CD4-positive, alpha-beta memory T cell (primary cell): ENCODE measurements around the gene ZNF397. TPM values are rescaled to one million over a fixed set of nuclear protein-coding genes. Genes with fewer than 3 reads are reported as not detected.

Source experiments
- CTCF ChIA-PET: fragments of 350-600 bp; sonication (Branson Sonifier 250); formaldehyde crosslinking; loops from one replicate; lab custom pipeline; 2021; ENCODE audit warnings: inconsistent platforms; ENCODE audit not compliant: partially characterized antibody; lab: Charles Lee
- POLR2A ChIA-PET: fragments of 350-600 bp; sonication (Branson Sonifier 250); formaldehyde crosslinking; loops from one replicate; lab custom pipeline; 2021; ENCODE audit not compliant: partially characterized antibody; lab: Charles Lee
- DNase-seq, 5 donors: peaks; one replicate each; pipeline versions ENCODE4 v3.0.0 to v3.0.0-alpha.2; 2020 to 2022; ENCODE audit warnings: mixed read lengths in 1 of 5
- H3K27ac ChIP-seq: one replicate; pipeline ENCODE4 v1.7.0; 2013; ENCODE audit warnings: low read depth, low read length
- H3K27me3 ChIP-seq: 2 replicates; pipeline ENCODE4 v1.7.0; 2013; ENCODE audit warnings: mild to moderate bottlenecking, low read length, moderate library complexity; ENCODE audit not compliant: insufficient read depth
- H3K36me3 ChIP-seq: 2 replicates; pipeline ENCODE4 v1.7.0; 2013; ENCODE audit warnings: mild to moderate bottlenecking, low read length, moderate library complexity; ENCODE audit not compliant: insufficient read depth
- H3K4me1 ChIP-seq: 2 replicates; pipeline ENCODE4 v1.7.0; 2013; ENCODE audit warnings: mild to moderate bottlenecking, low read length, moderate library complexity; ENCODE audit not compliant: insufficient read depth
- H3K4me3 ChIP-seq, 2 donors: one replicate each; pipeline ENCODE4 v1.7.0; 2013; ENCODE audit warnings: low read length in 2 of 2, mild to moderate bottlenecking in 1 of 2
- H3K9me3 ChIP-seq, 2 donors: one replicate each; pipeline ENCODE4 v1.7.0; 2013; ENCODE audit warnings: low read length in 2 of 2, control low read depth in 1 of 2; ENCODE audit not compliant: control insufficient read depth in 1 of 2
- H3K27ac Mint-ChIP-seq, 7 donors: one replicate each; pipeline ENCODE4 v1.8.0; 2020 to 2021; ENCODE audit warnings: mixed read lengths in 7 of 7, mild to moderate bottlenecking in 6 of 7, inconsistent platforms in 3 of 7, moderate library complexity in 3 of 7
- H3K27me3 Mint-ChIP-seq, 2 donors: one replicate each; pipeline ENCODE4 v1.8.0; 2020 to 2021; ENCODE audit warnings: mixed read lengths in 2 of 2
- H3K36me3 Mint-ChIP-seq, 2 donors: one replicate each; pipeline ENCODE4 v1.8.0; 2020 to 2021; ENCODE audit warnings: mixed read lengths in 2 of 2, inconsistent platforms in 1 of 2, mild to moderate bottlenecking in 1 of 2
- H3K4me1 Mint-ChIP-seq, 4 donors: one replicate each; pipeline ENCODE4 v1.8.0; 2020 to 2021; ENCODE audit warnings: mixed read lengths in 4 of 4, mild to moderate bottlenecking in 1 of 4
- H3K4me3 Mint-ChIP-seq, 8 donors: one replicate each; pipeline ENCODE4 v1.8.0; 2020 to 2021; ENCODE audit warnings: mixed read lengths in 8 of 8, mild to moderate bottlenecking in 7 of 8, moderate library complexity in 6 of 8, inconsistent platforms in 3 of 8
- H3K9me3 Mint-ChIP-seq, 8 donors: one replicate each; pipeline ENCODE4 v1.8.0; 2020 to 2021; ENCODE audit warnings: mixed read lengths in 8 of 8, mild to moderate bottlenecking in 5 of 8, inconsistent platforms in 3 of 8, moderate library complexity in 1 of 8
- intact Hi-C: fragments of 100-400 bp; cut with micrococcal nuclease; formaldehyde crosslinking; loops from one replicate; pipeline ENCODE4 v1.15.1; 2023
- polyA plus RNA-seq, 2 donors: library from polyadenylated mRNA; unstranded; fragments of 300-500 nt; fragmentation: Illumina TruSeq; gene quantifications; one replicate each; pipeline ENCODE4 v1.2.3, GENCODE V29; 2021
- total RNA-seq, 2 experiments: library from RNA; stranded (reverse); gene quantifications; one replicate each; pipeline ENCODE4 v1.2.3, GENCODE V29; 2021

ZNF397 gene
- total and polyA plus RNA-seq, 4 experiments from 2014 or later = 4.6 to 58.5 (median 31.8) TPM

- H3K36me3 Mint-ChIP-seq = peaks cover 16 to 17% of the 10 kb centered on the region in 2 donors
- H3K27me3 Mint-ChIP-seq = no peaks in the 10 kb centered on the region
- CTCF ChIA-PET = no interaction called here
- H3K4me3 Mint-ChIP-seq = no peak overlapping the region
- no peaks in the 10 kb centered on the region for H3K9me3 ChIP-seq
- H3K27me3 ChIP-seq = no peaks in the 10 kb centered on the region
- peaks cover 9 to 22% (median 12%) of the 10 kb centered on the region in 4 donors for H3K4me1 Mint-ChIP-seq
- H3K4me3 ChIP-seq = no peak overlapping the region
- H3K27ac Mint-ChIP-seq = no peak overlapping the region
- no peak overlapping the region for H3K27ac ChIP-seq
- no peak for DNase-seq
- H3K36me3 ChIP-seq = no peaks in the 10 kb centered on the region
- H3K9me3 Mint-ChIP-seq = peaks cover 0 to 11% (median 0%) of the 10 kb centered on the region in 8 donors
- H3K4me1 ChIP-seq = peaks cover 18% of the 10 kb centered on the region
- intact Hi-C loops = no loop called here
- POLR2A ChIA-PET = no interaction called here
Measured at GRCh38 chr18:35284841-35285240, 44.0 kb downstream of the ZNF397 start.

DNA sequence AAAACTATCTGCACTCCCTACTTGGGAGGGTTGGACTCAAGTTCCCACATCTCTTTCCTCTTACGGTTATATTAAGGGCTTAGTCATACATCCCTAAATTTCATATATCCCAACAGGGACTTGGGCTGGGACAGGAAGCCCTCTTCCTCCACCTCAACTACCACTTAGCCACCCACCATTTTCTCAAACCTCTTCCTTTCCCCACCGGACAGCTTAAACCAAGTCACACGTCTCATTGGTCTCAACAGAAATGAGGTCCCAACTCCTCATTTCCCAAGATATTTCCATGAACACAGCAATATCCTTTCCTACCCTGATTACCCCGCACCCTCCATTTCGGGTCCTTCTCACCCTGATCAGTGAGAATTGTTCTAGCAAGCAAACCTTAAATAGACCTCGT is 48.5 kb downstream of the ZNF397 start:
- CTCF ChIA-PET = interaction anchor here (0.9 to 3.8 kb wide), 8 partner anchors 22 to 261 kb away, joined by 3 to 15 read pairs (median 3); partner anchors contain the start of gene ZNF397
- Mint-ChIP-seq H3K4me1 (peaks cover 33 to 60% (median 40%) of the 10 kb centered on the region in 4 donors), H3K4me3 (peak overlapping the region; percentile 96 to 100 (median 98)), H3K9me3 (peaks cover 0 to 11% (median 0%) of the 10 kb centered on the region in 8 donors), H3K27ac (peak overlapping the region; percentile 98 to 100 (median 99)), H3K27me3 (no peaks in the 10 kb centered on the region), H3K36me3 (peaks cover 15 to 35% of the 10 kb centered on the region in 2 donors)
- H3K4me1 ChIP-seq = peaks cover 36% of the 10 kb centered on the region
- POLR2A ChIA-PET = interaction anchor here (0.9 to 3.8 kb wide), 11 partner anchors 8 to 1540 kb away, joined by 3 to 59 read pairs (median 6); partner anchors contain the start of genes ELP2, INO80C, KIAA1328 and MAPRE2
- H3K9me3 ChIP-seq = no peaks in the 10 kb centered on the region
- peak overlapping the region; percentile 84 for H3K27ac ChIP-seq
- no peaks in the 10 kb centered on the region for H3K36me3 ChIP-seq
- intact Hi-C loops = no loop called here
- H3K4me3 ChIP-seq = peak overlapping the region; percentile 84 to 89
- H3K27me3 ChIP-seq = no peaks in the 10 kb centered on the region
- no peak for DNase-seq

- Histone ChIP-seq H3K9me3 (no peaks in the 10 kb centered on the region), H3K27ac (peak overlapping the region; percentile 84), H3K4me1 (peaks cover 36% of the 10 kb centered on the region), H3K36me3 (no peaks in the 10 kb centered on the region), H3K4me3 (peak overlapping the region; percentile 84 to 89), H3K27me3 (no peaks in the 10 kb centered on the region)
- intact Hi-C loops = loop anchor here (1.0 to 5.0 kb wide), 10 partner anchors 22 to 840 kb away; partner anchors contain the start of genes ELP2, INO80C, RMP24 and RPRD1A
- H3K27ac Mint-ChIP-seq = peak overlapping the region; percentile 98 to 100 (median 99)
- peak overlapping the region; percentile 96 to 100 (median 98) for H3K4me3 Mint-ChIP-seq
- ChIA-PET POLR2A (interaction anchor here (0.9 to 3.8 kb wide), 13 partner anchors 8 to 1540 kb away, joined by 3 to 59 read pairs (median 5); partner anchors contain the start of genes ELP2, INO80C, KIAA1328 and MAPRE2), CTCF (interaction anchor here (0.9 to 3.8 kb wide), 4 partner anchors 22 to 262 kb away, joined by 3 to 15 read pairs (median 3); partner anchors contain the start of gene ZNF397)
- peaks cover 34 to 60% (median 43%) of the 10 kb centered on the region in 4 donors for H3K4me1 Mint-ChIP-seq
- no peaks in the 10 kb centered on the region for H3K27me3 Mint-ChIP-seq
- DNase-seq = no peak
- peaks cover 0 to 11% (median 0%) of the 10 kb centered on the region in 8 donors for H3K9me3 Mint-ChIP-seq
- peaks cover 19 to 38% of the 10 kb centered on the region in 2 donors for H3K36me3 Mint-ChIP-seq
Measured at GRCh38 chr18:35289727-35290093, 48.9 kb downstream of the ZNF397 start.

GRCh38 chr18:35290094-35290735 is 49.4 kb downstream of the ZNF397 start, which contains the start of gene ZSCAN30:
Gene ZSCAN30 (minus strand): TSS chr18:35290229. CDS start chr18:35264352, 25,877 bp downstream.
- Mint-ChIP-seq H3K27ac (peak within 1 kb of the TSS; percentile 98 to 100 (median 99)), H3K4me1 (peaks cover 37 to 60% (median 46%) of the 10 kb centered on the region in 4 donors), H3K9me3 (peaks cover 0 to 11% (median 0%) of the 10 kb centered on the region in 8 donors), H3K36me3 (peaks cover 25 to 43% of the 10 kb centered on the region in 2 donors), H3K27me3 (no peaks in the 10 kb centered on the region), H3K4me3 (peak within 1 kb of the TSS; percentile 96 to 100 (median 98))
- intact Hi-C loops = loop anchor here (1.0 to 5.0 kb wide), 10 partner anchors 23 to 839 kb away; partner anchors contain the start of genes ELP2, INO80C, RMP24 and RPRD1A
- peak; percentile 94 to 96 (median 95) for DNase-seq
- no peaks in the 10 kb centered on the region for H3K27me3 ChIP-seq
- peak within 1 kb of the TSS; percentile 84 to 89 for H3K4me3 ChIP-seq
- H3K9me3 ChIP-seq = no peaks in the 10 kb centered on the region
- POLR2A ChIA-PET = interaction anchor here (0.9 to 3.8 kb wide), 13 partner anchors 8 to 1539 kb away, joined by 3 to 59 read pairs (median 5); partner anchors contain the start of genes ELP2, INO80C, KIAA1328 and MAPRE2
- H3K36me3 ChIP-seq = no peaks in the 10 kb centered on the region
- peaks cover 36% of the 10 kb centered on the region for H3K4me1 ChIP-seq
- H3K27ac ChIP-seq = peak within 1 kb of the TSS; percentile 84
- CTCF ChIA-PET = interaction anchor here (1.2 to 3.8 kb wide), 3 partner anchors 22 to 262 kb away, joined by 3 to 15 read pairs (median 3); partner anchors contain the start of gene ZNF397

- H3K27me3 ChIP-seq = no peaks in the 10 kb centered on the region
- POLR2A ChIA-PET = interaction anchor here (1.7 kb wide), 1 partner anchor 250 kb away, joined by 12 read pairs; the partner anchor contains the start of gene MAPRE2
- H3K27ac ChIP-seq = peak overlapping the region; percentile 84
- no peaks in the 10 kb centered on the region for H3K27me3 Mint-ChIP-seq
- H3K36me3 Mint-ChIP-seq = peaks cover 30 to 49% of the 10 kb centered on the region in 2 donors
- no peak for DNase-seq
- CTCF ChIA-PET = interaction anchor here (1.0 to 1.2 kb wide), 2 partner anchors 23 to 61 kb away, joined by 3 to 5 read pairs; no protein-coding TSS in a partner anchor
- H3K9me3 ChIP-seq = no peaks in the 10 kb centered on the region
- H3K36me3 ChIP-seq = no peaks in the 10 kb centered on the region
- peaks cover 41 to 68% (median 52%) of the 10 kb centered on the region in 4 donors for H3K4me1 Mint-ChIP-seq
- peak overlapping the region; percentile 98 to 100 (median 99) for H3K27ac Mint-ChIP-seq
- intact Hi-C loops = loop anchor here (2.0 to 5.0 kb wide), 3 partner anchors 314 to 776 kb away; partner anchors contain the start of genes RMP24 and RPRD1A
- H3K4me1 ChIP-seq = peaks cover 36% of the 10 kb centered on the region
- H3K4me3 ChIP-seq = peak overlapping the region; percentile 84 to 89
- H3K9me3 Mint-ChIP-seq = peaks cover 0 to 4% (median 0%) of the 10 kb centered on the region in 8 donors
- peak overlapping the region; percentile 96 to 100 (median 98) for H3K4me3 Mint-ChIP-seq
Measured at GRCh38 chr18:35291166-35291565, 50.3 kb downstream of the ZNF397 start.

DNA sequence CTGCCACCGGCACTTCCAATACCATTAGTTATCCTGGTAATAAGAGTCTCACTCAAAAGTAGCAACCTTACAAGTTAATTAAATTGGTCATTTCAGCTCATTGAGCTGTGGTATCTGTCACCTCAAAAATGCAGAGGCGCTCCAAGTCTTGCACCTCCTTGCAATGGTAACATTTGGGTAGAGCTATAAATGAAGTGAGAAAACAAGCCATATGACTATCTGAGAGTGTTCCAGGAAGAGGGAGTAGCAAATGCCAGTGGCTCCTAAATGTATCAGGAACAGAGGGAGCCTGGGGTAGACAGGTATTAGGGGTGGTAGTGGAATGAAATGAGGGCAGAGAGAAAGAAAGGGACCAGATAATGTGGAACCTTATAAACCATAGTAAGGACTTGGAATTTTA is 55.2 kb downstream of the ZNF397 start:
- Histone ChIP-seq H3K4me3 (no peak overlapping the region), H3K36me3 (no peaks in the 10 kb centered on the region), H3K9me3 (peaks cover 0 to 6% of the 10 kb centered on the region in 2 donors), H3K27me3 (no peaks in the 10 kb centered on the region), H3K27ac (no peak overlapping the region), H3K4me1 (peaks cover 11% of the 10 kb centered on the region)
- no peaks in the 10 kb centered on the region for H3K27me3 Mint-ChIP-seq
- peaks cover 29 to 44% (median 37%) of the 10 kb centered on the region in 4 donors for H3K4me1 Mint-ChIP-seq
- H3K9me3 Mint-ChIP-seq = peaks cover 3 to 38% (median 20%) of the 10 kb centered on the region in 8 donors
- no peak overlapping the region for H3K4me3 Mint-ChIP-seq
- H3K36me3 Mint-ChIP-seq = peaks cover 75 to 76% of the 10 kb centered on the region in 2 donors
- H3K27ac Mint-ChIP-seq = no peak overlapping the region
- intact Hi-C loops = no loop called here
- ChIA-PET CTCF (no interaction called here), POLR2A (no interaction called here)
- no peak for DNase-seq
